Inflammatory macrophage (primary cell): Measurements from ENCODE around the gene CCDC197.

Source experiments
- DNase-seq, 2 donors: peaks; one replicate each; pipeline ENCODE4 v3.0.0-alpha.2; 2020 to 2022

CCDC197 gene

DNA sequence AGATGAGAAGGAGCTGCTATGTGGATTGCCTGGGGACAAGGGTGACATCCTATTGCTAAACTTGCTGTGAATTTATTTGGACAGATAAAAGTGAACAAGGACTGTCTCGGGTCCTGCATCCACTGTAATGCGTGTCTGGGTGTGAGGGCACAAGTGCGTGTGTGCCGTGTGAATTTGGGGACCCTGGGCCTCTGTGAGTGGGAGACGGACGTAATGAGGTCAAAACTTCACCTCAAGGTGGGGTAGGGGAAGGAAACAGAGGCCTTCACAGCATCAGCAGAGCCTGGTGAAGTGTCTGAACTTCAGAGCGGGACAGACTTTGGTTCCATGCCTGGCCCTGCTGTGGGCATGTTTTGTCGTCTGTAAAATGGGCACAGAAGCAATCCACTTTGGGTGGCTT is 35.5 kb upstream of the CCDC197 start:
- DNase-seq, result no peak

DNA sequence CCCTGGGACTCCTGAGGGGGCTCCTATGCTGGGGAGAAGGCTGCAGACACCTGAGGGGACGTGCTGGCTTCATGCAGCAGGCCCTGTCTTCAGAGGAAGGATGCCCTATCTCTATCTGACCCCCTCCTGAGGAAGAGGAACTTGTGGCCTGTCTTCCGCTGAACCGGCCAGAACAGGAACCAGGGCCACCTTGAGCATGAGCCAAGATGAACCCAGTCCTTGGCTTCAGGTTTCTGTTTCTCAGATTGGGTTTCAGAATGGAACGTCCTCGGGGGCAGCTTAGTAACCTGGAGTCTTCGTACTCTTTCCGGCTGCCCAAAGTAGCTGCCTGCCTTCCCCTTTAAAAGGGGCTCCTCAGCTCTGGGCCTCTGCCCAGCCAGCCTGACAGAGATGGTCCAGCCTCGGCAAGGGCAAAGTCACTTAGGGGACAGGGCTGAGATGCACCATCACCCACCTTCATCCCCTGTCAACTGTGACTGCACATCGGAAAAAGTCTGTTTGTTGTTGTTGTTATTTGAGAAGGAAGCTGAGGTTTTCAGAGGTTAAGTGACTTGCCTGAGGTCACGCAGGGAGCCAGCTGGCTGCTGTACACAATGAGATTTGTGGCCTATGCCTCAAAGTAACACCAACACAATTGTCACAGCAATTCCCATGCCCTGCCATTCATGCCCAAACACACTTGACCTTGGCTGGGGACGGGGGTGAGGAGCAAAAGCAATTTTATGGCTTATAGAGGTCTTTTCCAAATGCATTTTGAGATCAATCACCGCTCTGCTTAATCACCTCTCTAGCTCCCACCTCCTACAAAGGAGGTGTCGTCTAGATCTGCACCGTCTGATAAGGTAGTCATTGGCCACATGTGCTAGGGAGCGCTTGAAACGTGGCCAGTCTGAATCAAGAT is 34.1 kb upstream of the CCDC197 start:
- DNase-seq, result peak; percentile 58 to 74

DNA sequence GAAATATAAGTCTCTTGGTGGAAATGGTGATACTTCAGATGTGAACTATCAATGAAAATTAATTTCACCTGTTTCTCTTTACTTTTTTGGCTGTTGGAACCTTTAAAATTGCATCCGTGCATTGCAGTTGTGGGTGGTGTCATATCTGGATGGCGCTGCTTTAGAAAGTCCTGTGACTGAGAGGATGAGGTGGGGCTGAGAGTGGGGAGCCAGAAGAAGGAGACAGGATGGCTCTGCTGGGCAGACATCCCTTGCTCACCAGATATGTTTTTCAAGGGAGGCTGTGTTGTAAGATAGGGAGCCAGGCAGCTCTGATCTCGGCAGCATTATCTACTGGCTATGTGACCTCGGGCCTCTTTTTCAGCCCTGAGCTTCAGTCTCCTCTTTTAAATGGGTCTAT is 33.4 kb upstream of the CCDC197 start:
- no peak for DNase-seq

DNA sequence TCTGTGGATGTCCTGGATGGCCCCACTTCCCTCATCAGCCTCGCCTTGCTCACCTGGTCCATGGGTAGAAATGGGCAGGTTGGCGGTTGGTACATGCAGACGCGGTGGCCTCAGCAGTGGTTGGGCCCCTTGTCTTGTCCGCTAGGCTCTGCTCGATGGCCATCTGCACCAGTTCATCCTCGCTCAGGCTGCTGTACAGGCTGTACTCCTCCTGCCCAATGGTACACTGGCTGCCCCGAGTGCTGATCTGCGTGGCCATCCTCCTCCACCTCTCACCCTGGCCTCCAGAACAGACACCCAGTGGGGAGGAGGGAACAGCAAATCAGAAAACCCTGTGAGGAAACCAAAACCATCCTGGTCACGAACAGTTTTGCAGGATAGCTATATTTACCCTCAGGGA is 32.8 kb upstream of the CCDC197 start:
- DNase-seq, result no peak

DNA sequence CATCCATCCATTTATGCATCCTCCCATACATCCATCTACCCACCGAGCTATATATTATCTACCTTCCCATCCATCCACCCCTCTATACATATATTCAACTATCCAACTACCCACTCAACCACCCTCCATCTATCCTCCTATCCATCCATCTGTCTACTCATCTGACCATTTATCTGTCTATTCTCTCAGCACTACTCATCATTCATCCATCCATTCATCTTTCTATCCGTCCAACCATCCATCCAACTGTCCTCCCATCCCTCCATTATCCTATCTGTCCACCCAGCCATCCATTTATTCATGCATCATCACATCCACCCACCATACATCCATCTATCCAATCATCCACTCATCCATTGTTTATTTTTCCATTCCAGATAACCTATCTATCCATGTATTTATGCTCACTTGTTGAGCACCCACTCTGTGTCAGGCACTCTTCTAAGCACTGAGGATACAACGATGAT is 32.2 kb upstream of the CCDC197 start:
- DNase-seq, result no peak

DNA sequence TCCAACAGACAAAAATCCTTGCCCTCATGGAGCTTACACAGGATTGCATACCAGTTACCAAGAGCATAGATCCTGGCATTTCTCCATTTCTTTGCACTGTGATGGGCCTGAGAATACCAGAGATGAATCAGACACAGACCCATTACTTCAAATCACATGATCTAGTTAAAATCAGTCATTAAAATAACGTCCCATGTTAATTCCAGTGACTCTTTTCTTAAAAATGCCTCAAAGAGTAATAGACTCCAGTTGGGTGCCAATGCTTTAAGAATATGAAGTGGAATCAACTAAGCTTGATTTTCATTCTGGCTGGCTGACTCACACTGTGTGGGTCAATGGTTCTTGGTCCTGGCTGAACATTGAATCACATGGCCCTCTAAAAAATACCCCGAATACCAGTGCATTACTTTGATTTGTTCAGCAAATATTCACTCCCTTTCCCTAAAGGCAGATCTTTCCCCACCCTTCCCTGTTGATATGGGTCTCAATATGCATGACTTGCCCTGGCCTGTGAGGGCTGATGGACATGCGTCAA is 31.7 kb upstream of the CCDC197 start:
- peak; percentile 23 to 41 for DNase-seq

DNA sequence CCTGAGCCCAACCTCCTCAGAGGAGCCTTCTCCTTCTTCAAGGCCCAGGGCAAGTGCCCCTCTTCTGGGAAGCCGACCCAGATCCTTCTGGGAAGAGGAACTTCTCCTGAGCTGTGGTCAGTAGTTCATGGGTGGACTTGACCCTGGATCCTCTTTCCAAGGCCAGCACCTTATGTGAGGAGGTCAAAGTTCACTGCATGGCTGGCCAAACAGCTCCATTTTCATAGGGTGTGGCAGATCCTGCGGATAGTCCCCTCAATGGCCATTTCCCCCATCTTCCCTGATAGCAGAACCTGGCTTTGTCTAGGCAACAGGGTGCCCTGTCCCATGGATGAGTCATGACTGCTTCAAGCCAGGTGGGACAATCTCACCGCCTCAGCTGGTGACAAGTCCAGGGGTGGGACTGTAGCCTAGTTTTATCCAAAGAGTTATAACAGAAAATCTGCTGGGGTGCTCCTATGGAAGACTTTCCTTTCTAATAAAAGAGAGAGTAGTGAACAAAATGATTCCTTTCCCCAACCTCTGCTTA is 31.1 kb upstream of the CCDC197 start:
- DNase-seq, result peak in 1 of 2 donors; percentile 51

DNA sequence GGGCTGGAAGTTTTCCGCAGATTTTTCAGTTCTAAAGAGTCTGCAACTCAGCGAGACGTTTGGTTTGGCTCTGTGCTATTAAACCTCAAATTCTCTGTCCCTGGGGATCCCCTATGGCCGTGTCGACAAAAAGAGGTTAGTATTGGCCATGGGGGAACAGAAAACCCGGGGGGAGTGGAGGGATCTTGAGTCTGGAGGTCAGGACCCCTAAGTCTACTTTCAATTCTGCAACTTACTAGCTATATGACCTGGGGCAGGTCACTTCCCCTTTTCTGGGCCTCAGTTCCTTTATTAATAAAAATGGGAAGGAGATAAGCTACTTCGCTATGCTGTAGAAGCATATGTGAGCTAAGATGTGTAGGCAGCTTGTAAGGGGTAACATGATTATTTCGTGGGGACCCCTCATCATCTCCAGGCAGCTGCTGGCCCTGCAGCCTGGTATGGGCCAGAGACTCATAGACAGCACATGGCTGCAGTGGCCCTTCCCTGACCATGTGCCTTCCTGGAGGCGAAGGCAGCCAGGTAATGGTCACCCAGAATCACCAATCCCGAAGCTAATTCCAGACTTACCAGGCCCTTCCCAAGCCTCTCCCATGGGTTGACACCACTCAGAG is 29.4 kb upstream of the CCDC197 start:
- DNase-seq, result peak; percentile 77 to 81

DNA sequence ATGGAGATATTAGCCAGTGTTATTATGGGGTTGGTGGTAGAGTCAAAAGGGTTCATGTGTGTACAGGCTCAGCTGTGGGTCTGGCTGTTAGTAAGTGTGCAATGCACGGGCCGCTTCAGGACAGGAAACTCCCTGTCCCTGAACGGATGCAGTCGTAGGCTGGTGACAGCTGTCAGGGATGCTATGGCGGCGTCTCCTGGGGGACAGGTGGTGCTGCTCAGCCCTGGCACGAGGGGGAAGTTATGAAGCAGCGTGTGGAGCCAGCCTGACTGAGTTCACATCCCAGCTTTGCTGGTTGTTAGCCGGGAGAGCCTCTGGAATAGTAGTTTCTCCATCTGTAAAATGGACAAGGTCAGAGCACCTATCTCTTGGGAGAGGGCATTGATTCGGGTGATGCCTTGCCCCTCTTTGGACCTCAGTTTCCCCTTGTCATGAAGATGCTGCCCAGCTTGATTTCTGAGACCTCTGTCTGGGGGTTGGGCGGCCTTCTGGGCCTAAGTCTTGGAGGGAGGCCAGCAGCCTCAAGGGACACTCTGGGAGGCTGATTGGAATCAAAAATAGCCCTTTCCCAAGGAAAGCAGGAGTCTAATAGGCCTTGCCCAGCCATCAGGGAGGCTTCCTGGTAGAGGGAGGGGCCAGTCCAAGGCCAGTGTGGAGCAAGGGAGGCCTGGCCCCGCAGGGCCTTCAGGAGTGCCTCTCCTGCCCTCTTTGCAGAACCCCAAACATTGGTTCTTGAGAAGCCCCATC is 27.8 kb upstream of the CCDC197 start:
- DNase-seq, result no peak

DNA sequence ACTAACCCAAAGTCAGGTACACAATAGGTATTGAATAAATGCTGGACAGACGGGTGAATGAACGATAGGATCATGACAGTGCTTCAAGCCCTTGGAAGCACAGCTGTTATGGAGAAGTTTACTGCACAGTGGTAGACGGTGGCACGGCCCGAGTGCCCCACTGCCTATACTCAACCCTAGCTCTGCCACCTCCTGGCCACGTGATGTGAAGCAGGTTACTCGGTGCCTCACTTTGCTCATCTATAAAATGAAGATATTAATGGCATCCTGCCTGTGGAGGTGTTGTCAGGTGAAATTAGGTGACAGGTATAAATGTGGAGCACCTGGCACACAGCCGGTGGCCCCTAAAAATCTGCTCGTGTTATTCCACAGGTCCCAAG is 26.5 kb upstream of the CCDC197 start:
- peak; percentile 22 to 30 for DNase-seq

DNA sequence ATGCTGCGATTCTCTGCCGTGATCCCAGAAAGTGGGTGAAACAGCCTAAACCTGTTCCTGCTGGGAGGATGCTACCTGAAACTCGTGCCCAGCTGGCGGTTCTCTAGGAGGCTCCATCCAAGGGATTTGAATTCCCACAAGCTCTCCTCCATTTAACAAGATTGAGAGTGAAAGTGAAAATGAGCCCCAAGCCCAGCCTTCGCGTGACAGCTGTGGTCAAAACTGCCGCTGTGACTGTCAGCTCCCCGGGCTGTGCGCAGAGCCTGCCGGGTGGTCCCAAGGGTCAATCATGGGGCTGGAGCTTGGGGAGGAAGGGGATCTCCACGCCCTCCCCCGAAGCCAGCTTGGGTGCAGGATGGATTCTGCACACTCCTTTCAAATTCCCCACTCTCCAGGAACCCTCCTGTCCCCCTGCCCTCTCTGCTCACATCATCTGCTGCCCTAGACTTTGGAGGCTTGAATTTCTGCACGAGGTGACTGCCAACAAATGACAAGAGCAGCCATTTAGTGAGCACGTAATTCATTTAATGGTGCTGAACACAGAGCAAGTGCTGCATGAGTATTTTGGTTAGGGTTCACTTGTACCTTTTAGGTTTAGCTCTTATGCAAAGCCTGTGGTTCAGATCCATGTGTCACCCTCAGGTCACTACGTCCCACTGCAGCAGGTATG is 26.0 kb upstream of the CCDC197 start:
- peak in 1 of 2 donors; percentile 57 for DNase-seq

DNA sequence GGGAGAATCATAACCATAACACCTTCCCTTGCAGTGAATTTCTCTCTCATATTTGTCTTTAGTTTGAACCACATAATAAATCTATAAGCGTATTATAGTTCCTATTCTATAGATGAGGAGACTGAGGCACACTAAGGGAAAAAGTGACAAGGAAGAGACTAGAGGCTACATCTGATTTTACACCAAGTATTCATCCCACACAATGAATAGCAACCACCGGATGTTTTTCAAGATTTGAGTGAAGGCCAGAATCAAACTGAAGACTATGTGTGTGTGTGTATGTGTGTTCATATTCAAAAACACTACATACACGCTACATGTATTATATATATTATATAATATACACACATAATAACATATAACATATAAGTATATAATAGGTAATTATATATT is 25.5 kb upstream of the CCDC197 start:
- no peak for DNase-seq

DNA sequence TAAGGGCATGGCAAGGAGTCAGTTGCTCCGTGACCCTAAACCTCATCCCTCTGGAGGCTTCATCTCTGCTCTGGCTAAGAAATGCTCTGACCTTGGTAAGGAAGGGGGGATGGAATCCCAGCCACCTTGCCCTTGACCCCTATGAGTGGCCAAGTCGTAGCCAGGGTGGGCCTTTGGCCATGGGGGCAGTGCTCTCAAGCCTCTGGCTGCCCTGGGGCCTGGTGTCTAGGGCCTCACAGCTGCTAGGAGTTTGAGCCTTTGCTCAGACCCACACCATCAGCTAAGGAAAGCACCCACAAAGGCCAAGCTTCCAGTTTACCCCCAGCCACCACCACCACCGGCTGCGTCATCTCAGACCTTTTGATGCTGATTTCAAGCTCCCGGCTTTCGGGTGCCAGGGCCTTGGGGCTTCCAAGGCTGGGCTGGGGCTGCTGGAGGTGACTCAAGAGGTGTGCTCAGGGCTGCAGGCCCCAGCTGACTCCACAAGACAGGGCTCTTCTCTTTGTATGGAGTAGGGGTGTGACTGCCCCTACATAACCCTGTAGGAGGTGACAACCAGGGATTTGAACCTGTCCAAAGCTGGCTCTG is 24.4 kb upstream of the CCDC197 start:
- no peak for DNase-seq

DNA sequence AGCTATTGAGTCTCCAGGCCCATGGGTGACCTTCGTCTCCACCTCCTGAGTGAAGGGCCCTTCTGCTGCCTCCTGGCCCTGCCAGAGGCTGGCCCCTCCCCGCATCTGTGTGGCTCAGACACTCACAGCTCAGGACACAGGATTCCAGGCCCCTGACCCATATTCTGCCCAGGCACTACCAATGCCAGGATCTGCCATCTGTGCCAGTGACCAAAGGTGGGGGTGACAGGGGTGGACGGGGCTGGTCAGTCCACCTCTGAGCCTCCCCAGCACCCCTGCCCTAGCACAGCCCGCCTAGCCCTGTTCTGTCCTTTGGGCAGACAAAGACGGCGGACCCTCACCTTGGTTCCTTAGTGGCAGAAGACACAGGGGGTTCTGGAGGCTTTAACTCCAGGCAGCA is 23.5 kb upstream of the CCDC197 start:
- no peak for DNase-seq

DNA sequence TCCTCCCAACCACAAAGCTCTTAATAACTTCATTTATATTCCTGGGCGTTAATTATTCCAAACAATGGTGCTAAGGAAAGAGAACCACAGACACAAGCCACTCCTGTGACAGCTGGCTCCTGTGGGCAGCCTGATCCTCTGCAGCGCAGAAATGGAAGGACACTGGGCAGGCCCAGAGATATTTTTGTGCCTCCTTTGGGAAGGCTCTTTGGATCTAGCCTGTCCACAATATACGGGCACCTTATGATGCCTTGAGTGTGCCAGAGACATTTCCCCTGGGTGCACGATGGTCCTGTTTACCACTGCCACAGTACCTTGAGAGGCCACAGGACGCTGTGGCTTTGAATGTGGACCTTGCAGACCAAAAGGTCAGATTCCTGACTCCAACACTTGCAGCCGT is 22.8 kb upstream of the CCDC197 start:
- no peak for DNase-seq

DNA sequence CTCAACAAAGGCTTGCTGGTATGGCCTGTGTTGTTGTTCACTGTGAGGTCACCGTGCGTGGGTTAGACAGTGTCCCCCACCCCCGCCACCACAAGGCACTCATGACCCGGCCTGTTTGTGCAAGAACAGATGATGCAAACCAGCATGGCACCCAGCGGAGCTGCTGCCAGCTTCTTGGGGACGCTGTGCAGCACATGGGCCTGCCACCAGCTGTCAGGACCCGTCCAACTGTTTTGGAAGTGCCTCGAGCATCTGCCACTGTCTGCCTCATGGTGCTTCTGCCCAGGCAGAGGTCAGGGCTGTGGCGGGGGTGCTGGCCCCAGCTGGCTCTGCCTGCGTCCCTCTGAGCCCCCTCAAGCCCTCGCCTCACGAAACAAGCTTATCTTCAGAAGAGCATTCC is 22.3 kb upstream of the CCDC197 start:
- peak; percentile 86 to 96 for DNase-seq

DNA sequence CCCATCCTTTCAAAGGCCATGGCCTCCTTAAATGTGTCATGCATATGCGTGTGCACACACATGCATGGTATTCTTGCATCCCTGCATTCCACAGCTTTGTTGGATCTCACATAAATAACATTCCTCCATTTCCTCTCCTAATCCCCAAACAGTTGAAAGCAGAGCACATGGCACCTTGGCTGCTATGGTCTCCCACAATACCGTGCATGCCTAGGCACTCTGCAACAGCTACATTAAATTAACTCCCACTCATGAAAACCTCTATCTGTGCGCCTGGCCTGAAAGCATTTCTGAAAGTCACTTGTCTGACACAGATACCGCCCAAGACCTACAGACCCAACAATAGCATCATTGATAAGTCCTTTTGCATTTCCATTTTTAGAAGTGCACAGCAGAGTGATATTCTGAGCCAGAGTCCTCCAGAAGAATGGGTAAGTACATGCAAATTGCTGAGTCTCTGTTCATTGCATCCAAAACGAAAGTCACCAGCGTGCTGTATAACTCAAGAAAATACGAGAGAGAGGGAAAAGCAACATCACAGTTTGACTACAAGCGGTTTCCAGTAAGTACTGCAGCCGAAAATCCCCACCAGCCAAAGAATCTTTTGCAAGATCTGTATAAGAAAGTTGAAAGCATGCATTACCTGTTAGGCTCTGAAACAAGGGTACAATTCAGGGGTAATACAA is 21.2 kb upstream of the CCDC197 start:
- DNase-seq, result no peak

DNA sequence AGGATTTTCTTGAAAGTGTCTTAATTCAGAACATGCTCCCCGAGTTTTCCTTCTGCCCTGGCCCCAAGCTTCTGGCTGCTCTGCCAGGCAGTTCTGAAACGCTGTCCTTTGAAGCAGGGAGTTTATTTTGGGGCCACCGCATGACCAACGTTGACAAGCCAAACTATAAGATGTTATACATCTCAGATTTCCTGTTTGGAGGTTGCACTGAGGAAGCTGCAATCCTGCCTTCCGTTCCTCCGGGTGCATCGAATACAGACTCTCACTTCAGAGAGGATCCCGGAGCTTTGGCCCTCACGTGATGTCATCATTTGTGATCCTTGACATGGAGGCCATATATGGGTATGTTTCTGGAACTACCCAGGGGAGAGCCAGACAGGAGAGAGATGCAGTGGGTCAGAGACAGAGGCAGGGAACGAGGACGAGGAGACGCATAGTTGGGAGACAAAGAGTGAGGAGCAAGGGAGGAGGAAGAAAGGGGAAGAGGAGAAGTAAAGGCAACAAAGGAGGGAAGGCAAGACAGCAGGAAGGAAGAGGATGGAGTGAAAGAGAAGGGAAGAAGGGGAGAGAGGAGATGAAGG is 20.5 kb upstream of the CCDC197 start, which contains the start of gene ASB2:
ASB2 (minus strand) TSS at position 94 of the 581 bp plus-strand sequence. CDS start 12,031 bp downstream, outside the sequence.
- peak; percentile 51 to 72 for DNase-seq

DNA sequence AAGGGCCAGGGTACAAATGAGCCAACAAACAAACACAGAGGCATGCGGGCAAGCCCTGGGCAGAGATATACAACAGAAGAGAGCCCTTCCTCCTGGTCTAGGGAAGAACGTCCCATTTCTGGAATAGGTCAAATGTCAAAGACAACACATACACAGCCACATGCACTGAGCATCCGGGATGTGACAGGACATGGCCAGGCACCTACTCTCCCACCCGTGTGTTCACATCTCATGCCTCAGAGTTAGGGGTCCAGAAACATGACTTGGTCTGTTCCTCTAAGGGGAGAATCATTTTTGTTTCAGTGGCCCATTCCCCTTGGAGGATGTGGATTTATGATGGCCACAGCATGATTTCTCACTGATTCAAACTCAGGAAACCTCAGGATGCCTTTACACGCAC is 19.9 kb upstream of the CCDC197 start:
- DNase-seq, result no peak

DNA sequence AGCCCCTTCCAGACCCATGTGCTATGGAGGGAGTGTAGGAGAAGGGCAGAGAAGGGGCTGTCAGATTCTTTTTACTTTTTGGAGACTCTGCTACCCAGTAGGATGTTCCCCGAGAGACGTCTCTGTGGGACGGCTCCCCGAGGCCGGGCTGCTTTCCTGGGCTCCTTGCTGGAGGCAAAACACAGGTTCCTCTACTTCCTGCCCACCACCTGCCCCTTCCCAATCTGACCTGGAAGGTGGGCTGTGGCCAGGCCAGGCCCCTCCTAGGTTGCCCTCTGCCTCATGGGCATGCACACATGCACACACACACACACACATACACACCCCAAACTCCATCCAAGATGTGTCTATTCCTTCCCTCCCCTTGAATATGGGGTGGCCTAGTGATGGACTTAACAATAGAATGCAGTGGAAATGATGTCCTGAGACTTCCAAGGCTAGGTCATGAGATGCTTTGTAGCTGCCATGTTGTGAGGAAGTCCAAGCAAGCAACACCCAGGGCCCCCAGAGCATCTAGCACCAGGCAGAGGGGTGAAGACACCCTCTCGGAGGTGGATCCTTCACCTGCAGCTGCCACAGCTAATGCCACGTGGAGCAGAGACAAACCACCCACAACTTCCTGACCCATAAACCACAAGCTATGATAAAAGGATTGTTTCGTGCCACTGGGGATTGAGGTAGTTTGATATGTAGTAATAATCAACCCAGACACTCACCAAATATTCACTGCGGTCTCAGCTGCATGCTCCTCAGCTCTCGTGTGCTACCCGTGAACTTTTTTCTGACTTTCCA is 19.1 kb upstream of the CCDC197 start:
- peak in 1 of 2 donors; percentile 47 for DNase-seq
